Fibroblast of lung (primary cell): ENCODE measurements around the gene RIPOR2.

Experiments
- CTCF ChIP-seq, 2 donors: IDR thresholded peaks in 1 of 2; conservative IDR thresholded peaks in 1 of 2; 1 replicate in 1 of 2; 2 replicates in 1 of 2; pipeline ENCODE4 v1.5.1; 2011 to 2012; ENCODE audit warnings: low read length in 2 of 2, control low read depth in 1 of 2, inconsistent platforms in 1 of 2, low read depth in 1 of 2, mild to moderate bottlenecking in 1 of 2
- EZH2 ChIP-seq: IDR thresholded peaks from 2 replicates; pipeline ENCODE4 v1.5.1; 2012; ENCODE audit warnings: low read length, control low read depth, mild to moderate bottlenecking; ENCODE audit errors: missing control alignments

GRCh38 chr6:24888715-24889370, 46.9 kb downstream of the RIPOR2 start:
- TF ChIP-seq EZH2 (no peak), CTCF (conservative IDR thresholded peaks at IDR 0.05 in 1 of 2, IDR thresholded peaks at IDR 0.05 in 1 of 2; ENCODE audit: low read depth in 1 of 2, low read length in 2 of 2) (no peak)
